Endodermal cell (in vitro differentiated cells): Measurements from ENCODE around the gene KBTBD4. TPM values are rescaled to one million over a fixed set of nuclear protein-coding genes. Genes with fewer than 3 reads are reported as not detected.
A peak's percentile ranks its signal among the peaks of the same experiment; 100 is the strongest.
"Not testable (repeated sequence)": the region's sequence is repeated elsewhere in the genome, so short reads cannot be mapped to it uniquely, and the experiment has no call there.

Experiments used
- DNase-seq: peaks from one replicate; pipeline ENCODE4 v3.0.0-alpha.2; 2017
- H3K27ac ChIP-seq: 2 replicates; pipeline ENCODE4 v1.5.1; 2013; ENCODE audit warnings: mild to moderate bottlenecking, low read depth, low read length, moderate library complexity
- H3K27me3 ChIP-seq: 2 replicates; pipeline ENCODE4 v1.6.1; 2013; ENCODE audit warnings: mild to moderate bottlenecking, low read length, moderate library complexity; ENCODE audit not compliant: insufficient read depth, control insufficient read depth, poor library complexity, severe bottlenecking
- H3K36me3 ChIP-seq: 2 replicates; pipeline ENCODE4 v1.7.0; 2013; ENCODE audit warnings: mild to moderate bottlenecking, low read length, moderate library complexity; ENCODE audit not compliant: control insufficient read depth, insufficient read depth
- H3K4me1 ChIP-seq: one replicate; pipeline ENCODE4 v1.7.0; 2013; ENCODE audit warnings: low read length; ENCODE audit not compliant: control insufficient read depth, insufficient read depth
- H3K4me3 ChIP-seq: 2 replicates; pipeline ENCODE4 v1.5.1; 2013; ENCODE audit warnings: mild to moderate bottlenecking, low read length, moderate library complexity
- H3K9ac ChIP-seq: 2 replicates; pipeline ENCODE4 v1.6.1; 2013; ENCODE audit warnings: mild to moderate bottlenecking, low read length, moderate library complexity; ENCODE audit not compliant: poor library complexity, severe bottlenecking; ENCODE audit errors: extremely low read depth
- H3K9me3 ChIP-seq: 2 replicates; pipeline ENCODE4 v1.6.1; 2013; ENCODE audit warnings: mild to moderate bottlenecking, low read length, moderate library complexity; ENCODE audit not compliant: control insufficient read depth
- H3K27ac Mint-ChIP-seq: 2 replicates; pipeline ENCODE4 v1.8.0; 2020; ENCODE audit warnings: mixed read lengths
- H3K27me3 Mint-ChIP-seq: 2 replicates; pipeline ENCODE4 v1.8.0; 2021; ENCODE audit warnings: mild to moderate bottlenecking, mixed read lengths; ENCODE audit not compliant: insufficient read depth
- H3K36me3 Mint-ChIP-seq: 2 replicates; pipeline ENCODE4 v1.8.0; 2020; ENCODE audit warnings: low read depth, mixed read lengths
- H3K4me1 Mint-ChIP-seq: 2 replicates; pipeline ENCODE4 v1.8.0; 2020; ENCODE audit warnings: mixed read lengths
- H3K4me3 Mint-ChIP-seq: 2 replicates; pipeline ENCODE4 v1.8.0; 2020; ENCODE audit warnings: mild to moderate bottlenecking, moderate library complexity, mixed read lengths
- H3K9me3 Mint-ChIP-seq: 2 replicates; pipeline ENCODE4 v1.8.0; 2020; ENCODE audit warnings: mild to moderate bottlenecking, mixed read lengths
- CTCF ChIP-seq: fragments of 200-600 bp; sonication (generic); conservative IDR thresholded peaks from 2 replicates; pipeline ENCODE4 v1.5.0; 2021; ENCODE audit warnings: antibody characterized with exemption, mild to moderate bottlenecking
- WGBS, 2 experiments: methylation state at CpG; one replicate each; pipeline versions ENCODE4 v1.1.5 to v1.1.7; 2013; ENCODE audit warnings: missing lambda C conversion rate in 2 of 2, mixed read lengths in 1 of 2; ENCODE audit not compliant: insufficient coverage in 1 of 2, insufficient read length in 1 of 2; 5-methylcytosine and 5-hydroxymethylcytosine counted together
- total RNA-seq, 2 donors: library from RNA; stranded (reverse); fragmentation: NEBNext Ultra II Directional in 1 of 2; extraction: Animal tissue kit (Norgen Biotek cat#: 25700) in 1 of 2; gene quantifications; 2 replicates in 1 of 2; 3 replicates in 1 of 2; pipeline ENCODE4 v1.2.1, GENCODE V29; 2021

KBTBD4 gene
- total RNA-seq, 2 donors from 2014 or later = 13.7 to 14.8 TPM

- peaks cover 44% of the 10 kb centered on the region for H3K36me3 ChIP-seq
- H3K9me3 Mint-ChIP-seq = no peaks in the 10 kb centered on the region
- peak overlapping the region; percentile 88 for H3K4me3 ChIP-seq
- peak overlapping the region; percentile 97 for H3K4me3 Mint-ChIP-seq
- no peaks in the 10 kb centered on the region for H3K27me3 ChIP-seq
- no peak for TF ChIP-seq CTCF
- peaks cover 17% of the 10 kb centered on the region for H3K36me3 Mint-ChIP-seq
- no peak overlapping the region for H3K9ac ChIP-seq
- 85 to 90% methylated on average over 4 to 9 of the region's 10 CpGs for WGBS, 2 experiments
- no peaks in the 10 kb centered on the region for H3K9me3 ChIP-seq
- peaks cover 11% of the 10 kb centered on the region for H3K4me1 Mint-ChIP-seq
- H3K4me1 ChIP-seq = no peaks in the 10 kb centered on the region
- no peaks in the 10 kb centered on the region for H3K27me3 Mint-ChIP-seq
- no peak overlapping the region for H3K27ac Mint-ChIP-seq
- no peak overlapping the region for H3K27ac ChIP-seq
- no peak for DNase-seq
Observed at GRCh38 chr11:47550288-47551047, 28.3 kb downstream of the KBTBD4 start.

GRCh38 chr11:47546274-47546673 is 32.5 kb downstream of the KBTBD4 start:
- DNase-seq, H3K4me1 ChIP-seq, H3K4me3 Mint-ChIP-seq, H3K9me3 Mint-ChIP-seq, H3K27me3 ChIP-seq, H3K4me3 ChIP-seq, H3K4me1 Mint-ChIP-seq, H3K27ac ChIP-seq, H3K9me3 ChIP-seq, H3K9ac ChIP-seq, H3K27me3 Mint-ChIP-seq, H3K27ac Mint-ChIP-seq: not testable (repeated sequence)
- WGBS, 2 experiments = 98 to 100% methylated on average over 4 to 7 of the region's 7 CpGs
- H3K36me3 Mint-ChIP-seq = peaks cover 19% of the 10 kb centered on the region
- H3K36me3 ChIP-seq = peaks cover 47% of the 10 kb centered on the region

- 85 to 99% methylated on average over 3 to 6 of the region's 6 CpGs for WGBS, 2 experiments
- Mint-ChIP-seq H3K9me3 (no peaks in the 10 kb centered on the region), H3K4me1 (peaks cover 2% of the 10 kb centered on the region), H3K27me3 (no peaks in the 10 kb centered on the region), H3K27ac (no peak overlapping the region), H3K36me3 (peaks cover 22% of the 10 kb centered on the region), H3K4me3 (no peak overlapping the region)
- no peak for TF ChIP-seq CTCF
- Histone ChIP-seq H3K27ac (no peak overlapping the region), H3K36me3 (peaks cover 43% of the 10 kb centered on the region), H3K9me3 (no peaks in the 10 kb centered on the region), H3K4me3 (no peak overlapping the region), H3K9ac (no peak overlapping the region), H3K4me1 (no peaks in the 10 kb centered on the region), H3K27me3 (no peaks in the 10 kb centered on the region)
- no peak for DNase-seq
Observed at GRCh38 chr11:47545298-47545697, 33.5 kb downstream of the KBTBD4 start.
